Gastrocnemius medialis (tissue), 4 donors: ENCODE measurements around the gene BRIP1. TPM values are rescaled to one million over a fixed set of nuclear protein-coding genes. Genes with fewer than 3 reads are reported as not detected.

Source experiments
- ATAC-seq, 2 donors: fragments of 150-250 bp; one replicate each; pipeline ENCODE4 v1.9.1; 2016
- DNase-seq, 2 donors: peaks; one replicate each; pipeline ENCODE4 v3.0.0-alpha.2; 2019
- H3K27ac ChIP-seq, 4 donors: fragments of 200-600 bp; sonication (generic); 1 replicate in 1 of 4; 2 replicates in 3 of 4; pipeline ENCODE4 v1.5.1; 2016 to 2018; ENCODE audit warnings: mild to moderate bottlenecking in 2 of 4, moderate library complexity in 1 of 4
- H3K27me3 ChIP-seq, 3 donors: fragments of 200-600 bp; sonication (generic) in 2 of 3; 1 replicate in 1 of 3; 2 replicates in 2 of 3; pipeline versions ENCODE4 v1.5.1 to v1.6.0; 2016 to 2019; ENCODE audit warnings: mild to moderate bottlenecking in 1 of 3, moderate library complexity in 1 of 3
- H3K36me3 ChIP-seq, 2 donors: fragments of 200-600 bp; sonication (generic) in 1 of 2; one replicate each; pipeline ENCODE4 v1.5.1; 2017 to 2018
- H3K4me1 ChIP-seq, 2 donors: fragments of 200-600 bp; sonication (generic) in 1 of 2; one replicate each; pipeline ENCODE4 v1.5.1; 2016 to 2017; ENCODE audit warnings: mild to moderate bottlenecking in 2 of 2
- H3K4me3 ChIP-seq, 4 donors: fragments of 200-600 bp; sonication (generic) in 3 of 4; 1 replicate in 1 of 4; 2 replicates in 3 of 4; pipeline ENCODE4 v1.5.1; 2016 to 2019; ENCODE audit warnings: mild to moderate bottlenecking in 2 of 4
- H3K9me3 ChIP-seq, 3 donors: fragments of 200-600 bp; sonication (generic) in 2 of 3; 1 replicate in 1 of 3; 2 replicates in 2 of 3; pipeline ENCODE4 v1.5.1; 2016 to 2019
- CTCF ChIP-seq, 5 experiments: fragments of 450-650 bp in 3 of 5; fragments of 200-600 bp in 2 of 5; sonication (generic) in 2 of 5; IDR thresholded peaks in 4 of 5; conservative IDR thresholded peaks in 1 of 5; 1 replicate in 4 of 5; 2 replicates in 1 of 5; pipeline ENCODE4 v1.5.1; 2016 to 2019; ENCODE audit warnings: antibody characterized with exemption in 5 of 5, mild to moderate bottlenecking in 3 of 5, moderate library complexity in 3 of 5
- POLR2A ChIP-seq, 2 donors: fragments of 450-650 bp; IDR thresholded peaks; one replicate each; pipeline ENCODE4 v1.6.1; 2017; ENCODE audit warnings: antibody characterized with exemption in 2 of 2, mild to moderate bottlenecking in 2 of 2, moderate library complexity in 2 of 2
- in situ Hi-C, 4 donors: fragments of 200-750 bp; cut with MboI; loops; one replicate each; pipeline versions ENCODE4 v1.15.0 to v1.8.0; 2017; ENCODE audit warnings: low sequenced_read_pairs in 4 of 4
- intact Hi-C: fragments of 100-400 bp; cut with DNase I; formaldehyde crosslinking; loops from one replicate; pipeline ENCODE4 v1.15.1; 2023; ENCODE audit warnings: low total_unique reads
- total RNA-seq, 4 donors: library from RNA; depleted of rRNA; stranded (reverse); fragments of >200 nt; gene quantifications; one replicate each; pipeline versions ENCODE4 v1.1.0 to v1.2.3, GENCODE V29; 2016

Gene BRIP1
- total RNA-seq, 4 donors from 2014 or later, result 0.09 to 0.13 TPM; not detected in 2

DNA sequence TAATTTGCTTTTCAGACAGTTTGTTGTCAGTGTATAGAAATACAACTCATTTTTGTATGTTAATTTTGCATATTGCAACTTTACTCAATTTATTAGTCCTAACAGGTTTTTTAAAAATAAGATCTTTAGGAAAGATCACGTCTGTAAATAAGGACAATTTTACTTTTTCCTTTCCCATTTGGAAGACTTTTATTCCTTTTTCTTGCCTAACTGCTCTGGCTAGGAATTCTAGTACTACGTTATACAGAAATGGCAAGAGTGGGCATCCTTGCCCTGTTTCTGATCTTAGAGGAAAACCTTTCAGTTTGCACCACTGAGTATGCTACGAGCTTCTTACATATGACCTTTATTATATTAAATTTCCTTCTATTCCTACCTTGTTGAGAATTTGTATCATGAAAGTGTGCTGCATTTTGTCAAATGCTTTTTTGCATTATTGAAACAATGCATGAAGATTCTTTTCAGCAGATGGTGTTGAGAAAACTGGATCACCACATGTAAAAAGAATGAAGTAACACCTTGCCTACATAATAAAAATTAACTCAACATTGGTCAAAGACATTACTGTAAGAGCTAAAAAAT, 113.4 kb downstream of the BRIP1 start:
- DNase-seq (no peak), ATAC-seq (no peak)
- no peaks in the 10 kb centered on the region for H3K4me1 ChIP-seq
- H3K9me3 ChIP-seq, result no peaks in the 10 kb centered on the region
- no peak overlapping the region for H3K4me3 ChIP-seq
- H3K27me3 ChIP-seq, result no peaks in the 10 kb centered on the region
- intact Hi-C loops (no loop called here), in situ Hi-C loops (no loop called here)
- no peak for TF ChIP-seq POLR2A (IDR thresholded peaks at IDR 0.05)
- no peak for TF ChIP-seq CTCF (IDR thresholded peaks at IDR 0.05 in 4 of 5, conservative IDR thresholded peaks at IDR 0.05 in 1 of 5)
- H3K36me3 ChIP-seq, result no peaks in the 10 kb centered on the region
- H3K27ac ChIP-seq, result no peak overlapping the region

- intact Hi-C loops, result no loop called here
- no peak for DNase-seq
- no peaks in the 10 kb centered on the region for H3K4me1 ChIP-seq
- ATAC-seq, result no peak
- in situ Hi-C loops, result no loop called here
- H3K27me3 ChIP-seq, result no peaks in the 10 kb centered on the region
- TF ChIP-seq POLR2A (IDR thresholded peaks at IDR 0.05) (no peak), CTCF (IDR thresholded peaks at IDR 0.05 in 4 of 5, conservative IDR thresholded peaks at IDR 0.05 in 1 of 5) (no peak)
- H3K27ac ChIP-seq, result no peak overlapping the region
- H3K36me3 ChIP-seq, result no peaks in the 10 kb centered on the region
- no peaks in the 10 kb centered on the region for H3K9me3 ChIP-seq
- H3K4me3 ChIP-seq, result no peak overlapping the region
These were observed 116.9 kb downstream of the BRIP1 start for GRCh38 chr17:61746248-61746985.

GRCh38 chr17:61744804-61745203, 118.5 kb downstream of the BRIP1 start:
- ATAC-seq (no peak), DNase-seq (no peak)
- Histone ChIP-seq H3K27me3 (no peaks in the 10 kb centered on the region), H3K4me1 (no peaks in the 10 kb centered on the region), H3K27ac (no peak overlapping the region), H3K36me3 (no peaks in the 10 kb centered on the region), H3K9me3 (no peaks in the 10 kb centered on the region), H3K4me3 (no peak overlapping the region)
- in situ Hi-C loops (no loop called here), intact Hi-C loops (no loop called here)
- TF ChIP-seq POLR2A (IDR thresholded peaks at IDR 0.05), result no peak
- TF ChIP-seq CTCF (IDR thresholded peaks at IDR 0.05 in 4 of 5, conservative IDR thresholded peaks at IDR 0.05 in 1 of 5), result no peak

- H3K27ac ChIP-seq, result no peak overlapping the region
- ATAC-seq, result no peak
- DNase-seq, result no peak
- H3K4me3 ChIP-seq, result no peak overlapping the region
- H3K36me3 ChIP-seq, result no peaks in the 10 kb centered on the region
- in situ Hi-C loops, result no loop called here
- TF ChIP-seq CTCF (IDR thresholded peaks at IDR 0.05 in 4 of 5, conservative IDR thresholded peaks at IDR 0.05 in 1 of 5) (no peak), POLR2A (IDR thresholded peaks at IDR 0.05) (no peak)
- no peaks in the 10 kb centered on the region for H3K4me1 ChIP-seq
- intact Hi-C loops, result no loop called here
- no peaks in the 10 kb centered on the region for H3K9me3 ChIP-seq
- no peaks in the 10 kb centered on the region for H3K27me3 ChIP-seq
These were observed 119.1 kb downstream of the BRIP1 start for GRCh38 chr17:61744252-61744651.
